A549 (cell line): Measurements from ENCODE around the gene FRYL. TPM values are rescaled to one million over a fixed set of nuclear protein-coding genes. Genes with fewer than 3 reads are reported as not detected.

Experiments used
- ATAC-seq, 2 experiments: fragments of 200-7000 bp in 1 of 2; fragments of >200 bp in 1 of 2; cut with Nextera tagmentation in 1 of 2; cut with Tn5 transposase in 1 of 2; 3 replicates each; pipeline versions ENCODE4 v1.8.0 to v1.9.1; 2018 to 2020; ENCODE audit warnings: mild to moderate bottlenecking in 1 of 2, moderate library complexity in 1 of 2
- CTCF ChIA-PET: fragments of 300-600 bp; sonication (Branson Sonifier 250); formaldehyde crosslinking; extraction: SDS; loops from one replicate; lab custom pipeline; 2021; ENCODE audit warnings: antibody characterized with exemption, inconsistent platforms; lab: Yijun Ruan, JAX
- POLR2A ChIA-PET: fragments of 350-600 bp; formaldehyde crosslinking; extraction: SDS; loops from one replicate; lab custom pipeline; 2021; ENCODE audit warnings: antibody characterized with exemption, inconsistent platforms; lab: Yijun Ruan, JAX
- DNase-seq, 2 experiments: peaks; one replicate each; pipeline versions ENCODE4 v3.0.0 to v3.0.0-alpha.2; 2011 to 2016; ENCODE audit warnings: low read depth in 1 of 2, low spot score in 1 of 2
- FAIRE-seq: peaks from 2 replicates; lab custom pipeline; 2011; peaks lifted over from hg19 to GRCh38; lab: Jason Lieb, UNC
- H3K27ac ChIP-seq, 2 experiments: fragments of >200 bp; sonication (Bioruptor Twin); formaldehyde crosslinking; 3 replicates each; pipeline ENCODE4 v1.5.1; 2016 to 2017
- H3K4me1 ChIP-seq: fragments of >200 bp; sonication (Bioruptor Twin); formaldehyde crosslinking; 3 replicates; pipeline ENCODE4 v1.6.1; 2016
- H3K4me2 ChIP-seq: fragments of >200 bp; sonication (Bioruptor Twin); formaldehyde crosslinking; 3 replicates; pipeline ENCODE4 v1.6.1; 2016
- H3K4me3 ChIP-seq: fragments of >200 bp; sonication (Bioruptor Twin); formaldehyde crosslinking; 3 replicates; pipeline ENCODE4 v1.5.1; 2016
- H3K9me3 ChIP-seq: fragments of >200 bp; sonication (Bioruptor Twin); formaldehyde crosslinking; 3 replicates; pipeline ENCODE4 v1.6.1; 2016
- BCL3 ChIP-seq: fragments of >200 bp; sonication (Bioruptor Twin); formaldehyde crosslinking; IDR thresholded peaks from 3 replicates; pipeline ENCODE4 v1.6.1; 2016
- CBX2 ChIP-seq: fragments of 200-600 bp; sonication (generic); IDR thresholded peaks from 2 replicates; pipeline ENCODE4 v1.6.1; 2016; ENCODE audit warnings: low read depth, mild to moderate bottlenecking, borderline replicate concordance
- CHD2 ChIP-seq: fragments of 150-350 bp; IDR thresholded peaks from 2 replicates; pipeline ENCODE4 v1.6.1; 2014; ENCODE audit warnings: low read length; ENCODE audit not compliant: partially characterized antibody
- E2F6 ChIP-seq: IDR thresholded peaks from 2 replicates; pipeline ENCODE4 v1.6.1; 2012; ENCODE audit warnings: low read depth, borderline replicate concordance
- EHF ChIP-seq: fragments of 250-450 bp; sonication (Bioruptor Pico); IDR thresholded peaks from 2 replicates; pipeline ENCODE4 v1.5.0; 2020; ENCODE audit warnings: mild to moderate bottlenecking
- ELK1 ChIP-seq: fragments of 150-350 bp; IDR thresholded peaks from 2 replicates; pipeline ENCODE4 v1.6.1; 2014; ENCODE audit warnings: low read depth, mild to moderate bottlenecking, low read length
- ESRRA ChIP-seq: fragments of 150-350 bp; IDR thresholded peaks from 2 replicates; pipeline ENCODE4 v1.6.1; 2014; ENCODE audit warnings: mild to moderate bottlenecking, low read length, borderline replicate concordance
- FOSB ChIP-seq: fragments of 250-450 bp; sonication (Bioruptor Pico); IDR thresholded peaks from 2 replicates; pipeline ENCODE4 v1.5.0; 2020; ENCODE audit warnings: mild to moderate bottlenecking, moderate library complexity
- FOSL2 ChIP-seq, 2 experiments: fragments of 450-650 bp in 1 of 2; fragments of >200 bp in 1 of 2; sonication (Bioruptor Twin) in 1 of 2; formaldehyde crosslinking; IDR thresholded peaks; 2 replicates each; pipeline versions ENCODE4 v1.5.0 to v1.6.1; 2016 to 2020; ENCODE audit warnings: mild to moderate bottlenecking in 1 of 2, moderate library complexity in 1 of 2
- FOXS1 ChIP-seq: fragments of 250-450 bp; sonication (Bioruptor Pico); IDR thresholded peaks from 2 replicates; pipeline ENCODE4 v1.5.0; 2020; ENCODE audit warnings: mild to moderate bottlenecking, moderate library complexity
- HDAC2 ChIP-seq: fragments of 200-600 bp; sonication (generic); IDR thresholded peaks from 2 replicates; pipeline ENCODE4 v1.6.1; 2016
- HES2 ChIP-seq: fragments of >200 bp; sonication (Bioruptor Twin); formaldehyde crosslinking; IDR thresholded peaks from 2 replicates; pipeline ENCODE4 v1.6.1; 2016
- HMGXB4 ChIP-seq: fragments of 250-450 bp; sonication (Bioruptor Pico); IDR thresholded peaks from 2 replicates; pipeline ENCODE4 v1.5.0; 2021; ENCODE audit warnings: mild to moderate bottlenecking, moderate library complexity, borderline replicate concordance
- HOXA7 ChIP-seq: fragments of 250-450 bp; sonication (Bioruptor Pico); IDR thresholded peaks from 2 replicates; pipeline ENCODE4 v1.5.0; 2020; ENCODE audit warnings: mild to moderate bottlenecking, moderate library complexity
- JUN ChIP-seq, 2 experiments: fragments of >200 bp; sonication (Bioruptor Twin); formaldehyde crosslinking; IDR thresholded peaks; 2 replicates in 1 of 2; 3 replicates in 1 of 2; pipeline ENCODE4 v1.6.1; 2016 to 2017
- MAFK ChIP-seq: fragments of 450-650 bp; IDR thresholded peaks from 2 replicates; pipeline ENCODE4 v1.6.1; 2014; ENCODE audit not compliant: partially characterized antibody
- MAX ChIP-seq: IDR thresholded peaks from 2 replicates; pipeline ENCODE4 v1.6.1; 2012
- NFE2L2 ChIP-seq: fragments of 150-350 bp; conservative IDR thresholded peaks from 2 replicates; pipeline ENCODE4 v1.6.1; 2014; ENCODE audit warnings: low read length
- PHF8 ChIP-seq: fragments of 200-600 bp; sonication (generic); IDR thresholded peaks from 2 replicates; pipeline ENCODE4 v1.6.1; 2016; ENCODE audit warnings: low read depth, mild to moderate bottlenecking, antibody characterized with exemption, moderate library complexity, borderline replicate concordance
- POLR2AphosphoS2 ChIP-seq: conservative IDR thresholded peaks from 2 replicates; pipeline ENCODE4 v1.6.1; 2012; ENCODE audit warnings: low read length, improper control_type of control experiment, inconsistent platforms
- RAD21 ChIP-seq, 2 experiments: fragments of >200 bp in 1 of 2; sonication (Bioruptor Twin) in 1 of 2; formaldehyde crosslinking in 1 of 2; IDR thresholded peaks in 1 of 2; conservative IDR thresholded peaks in 1 of 2; 2 replicates in 1 of 2; 3 replicates in 1 of 2; pipeline ENCODE4 v1.6.1; 2012 to 2018; ENCODE audit warnings: inconsistent platforms in 1 of 2
- RARB ChIP-seq: fragments of 250-450 bp; sonication (Bioruptor Pico); IDR thresholded peaks from 2 replicates; pipeline ENCODE4 v1.8.0; 2021; ENCODE audit warnings: mild to moderate bottlenecking, moderate library complexity
- RCOR1 ChIP-seq: fragments of 150-350 bp; IDR thresholded peaks from 2 replicates; pipeline ENCODE4 v1.6.1; 2014; ENCODE audit warnings: antibody characterized with exemption, low read length, low read depth
- SMC3 ChIP-seq: fragments of >200 bp; sonication (Bioruptor Twin); formaldehyde crosslinking; IDR thresholded peaks from 3 replicates; pipeline ENCODE4 v1.6.1; 2018; ENCODE audit warnings: inconsistent platforms
- SREBF2 ChIP-seq: fragments of 450-650 bp; IDR thresholded peaks from 2 replicates; pipeline ENCODE4 v1.6.1; 2014; ENCODE audit warnings: mild to moderate bottlenecking, moderate library complexity
- TFCP2L1 ChIP-seq: fragments of 250-450 bp; sonication (Bioruptor Pico); IDR thresholded peaks from 2 replicates; pipeline ENCODE4 v1.5.0; 2021; ENCODE audit warnings: mild to moderate bottlenecking
- ZC3H11A ChIP-seq: fragments of 450-650 bp; IDR thresholded peaks from 2 replicates; pipeline ENCODE4 v1.6.1; 2014; ENCODE audit warnings: antibody characterized with exemption, mild to moderate bottlenecking
- ZFP36 ChIP-seq: fragments of 450-650 bp; IDR thresholded peaks from 2 replicates; pipeline ENCODE4 v1.6.1; 2014; ENCODE audit warnings: borderline replicate concordance; ENCODE audit not compliant: partially characterized antibody
- ZSCAN20 ChIP-seq: fragments of 250-450 bp; sonication (Bioruptor Pico); IDR thresholded peaks from 2 replicates; pipeline ENCODE4 v1.8.0; 2022; ENCODE audit warnings: mild to moderate bottlenecking, moderate library complexity
- whole genome bisulfite sequencing: methylation state at CpG from one replicate; pipeline ENCODE4 v1.1.6; 2017; ENCODE audit errors: missing lambda C conversion rate; 5-methylcytosine and 5-hydroxymethylcytosine counted together
- polyA plus RNA-seq, 4 experiments: library from polyadenylated mRNA; depleted of rRNA in 3 of 4; stranded (reverse); fragments of >200 nt; fragmentation: RNase III in 1 of 4; extraction: RNeasy Plus Mini Kit Qiagen cat#74134 plus additional on column Dnase treatment in 1 of 4; gene quantifications; 2 replicates in 3 of 4; 3 replicates in 1 of 4; pipeline ENCODE4 v1.2.3, GENCODE V29; 2011 to 2017

FRYL gene
- polyA plus RNA-seq, 2 of the 4 experiments (the other 2 are of a cell fraction): 7.1 to 21.1 TPM

GRCh38 chr4:48815483-48815882 is 35.4 kb upstream of the FRYL start:
- no peak for FAIRE-seq
- Histone ChIP-seq H3K4me3 (no peak overlapping the region), H3K4me1 (peaks cover 6% of the 10 kb centered on the region; the same call in 2 of the 3 replicates), H3K9me3 (no peaks in the 10 kb centered on the region), H3K27ac (no peak overlapping the region), H3K4me2 (peak overlapping the region; percentile 40)
- ATAC-seq: no peak
- no peak for TF ChIP-seq NFE2L2
- no peak for TF ChIP-seq RCOR1
- TF ChIP-seq FOXS1 (CRISPR knock-in tag): no peak
- no peak for TF ChIP-seq ZC3H11A
- no peak for TF ChIP-seq BCL3
- TF ChIP-seq HES2: no peak
- no peak for TF ChIP-seq FOSB (CRISPR knock-in tag)
- TF ChIP-seq HDAC2: no peak
- no peak for TF ChIP-seq ZFP36
- no peak for TF ChIP-seq CBX2
- no peak for TF ChIP-seq JUN (IDR thresholded peaks at IDR 0.05)
- TF ChIP-seq ZSCAN20 (CRISPR knock-in tag): no peak
- TF ChIP-seq MAX: no peak
- no peak for TF ChIP-seq RAD21 (conservative IDR thresholded peaks at IDR 0.05 in 1 of 2, IDR thresholded peaks at IDR 0.05 in 1 of 2)
- no peak for TF ChIP-seq FOSL2 (IDR thresholded peaks at IDR 0.05)
- no peak for TF ChIP-seq FOSL2 (CRISPR knock-in tag; IDR thresholded peaks at IDR 0.05)
- TF ChIP-seq MAFK: no peak
- WGBS: 18% methylated on average over 2 of the region's 2 CpGs
- DNase-seq: no peak
- ChIA-PET POLR2A (interaction anchor here (0.9 kb wide), 1 partner anchor 35 kb away, joined by 3 read pairs; the partner anchor contains the start of gene FRYL), CTCF (no interaction called here)

- ATAC-seq (no peak), FAIRE-seq (no peak), DNase-seq (no peak)
- Histone ChIP-seq H3K4me1 (peaks cover 6% of the 10 kb centered on the region; the same call in 2 of the 3 replicates), H3K4me3 (no peak overlapping the region), H3K9me3 (no peaks in the 10 kb centered on the region), H3K4me2 (no peak overlapping the region), H3K27ac (no peak overlapping the region)
- TF ChIP-seq E2F6 (no peak), ELK1 (no peak), MAFK (no peak), PHF8 (no peak), MAX (no peak), JUN (IDR thresholded peaks at IDR 0.05) (no peak), POLR2AphosphoS2 (no peak), HMGXB4 (CRISPR knock-in tag) (no peak), TFCP2L1 (CRISPR knock-in tag) (no peak), HOXA7 (no peak), SMC3 (no peak), EHF (no peak), CHD2 (no peak), ESRRA (no peak), RARB (CRISPR knock-in tag) (no peak), FOXS1 (CRISPR knock-in tag) (no peak), HES2 (no peak), SREBF2 (no peak)
- 73% methylated on average over 1 of the region's 1 CpG for WGBS
- ChIA-PET POLR2A (no interaction called here), CTCF (interaction anchor here (0.8 to 1.2 kb wide), 2 partner anchors 11 to 26 kb away, joined by 3 to 4 read pairs; no protein-coding TSS in a partner anchor)
Measured at GRCh38 chr4:48813964-48814363, 33.9 kb upstream of the FRYL start.
